HEK293 (cell line): ENCODE results near the gene R3HDM2.

ENCODE experiments used
- CTCF ChIA-PET: fragments of 350-600 bp; formaldehyde crosslinking; extraction: SDS; loops from one replicate; lab custom pipeline; 2021; ENCODE audit warnings: antibody characterized with exemption; lab: Yijun Ruan, JAX
- POLR2A ChIA-PET: fragments of 300-600 bp; formaldehyde crosslinking; extraction: SDS; loops from one replicate; lab custom pipeline; 2020; ENCODE audit warnings: antibody characterized with exemption, inconsistent platforms; lab: Yijun Ruan, JAX
- H3K27ac ChIP-seq: fragments of 200-500 bp; sonication (Bioruptor generic); 2 replicates; pipeline ENCODE4 v1.5.1; 2014; ENCODE audit warnings: low read depth, low read length, control low read depth, inconsistent platforms; ENCODE audit errors: extremely low read depth
- H3K36me3 ChIP-seq, 2 experiments: fragments of 200-500 bp in 1 of 2; sonication (Bioruptor generic) in 1 of 2; 1 replicate in 1 of 2; 2 replicates in 1 of 2; pipeline ENCODE4 v1.5.1; 2014 to 2017; ENCODE audit warnings: inconsistent platforms in 2 of 2, low read length in 2 of 2; ENCODE audit not compliant: control insufficient read depth in 2 of 2, insufficient read depth in 1 of 2
- H3K4me1 ChIP-seq: fragments of 200-500 bp; sonication (Bioruptor generic); 2 replicates; pipeline ENCODE4 v1.5.1; 2014; ENCODE audit warnings: mild to moderate bottlenecking, low read length, inconsistent platforms; ENCODE audit not compliant: control insufficient read depth, insufficient read depth
- H3K4me3 ChIP-seq: 2 replicates; pipeline ENCODE4 v1.5.1; 2011; ENCODE audit warnings: low read depth, mild to moderate bottlenecking, control low read depth, low read length, moderate library complexity
- H3K9me3 ChIP-seq: fragments of 200-500 bp; sonication (Bioruptor generic); 2 replicates; pipeline ENCODE4 v1.5.1; 2014; ENCODE audit warnings: low read depth, low read length, inconsistent platforms; ENCODE audit not compliant: control insufficient read depth, insufficient read depth
- BCL11B ChIP-seq: fragments of 450-650 bp; formaldehyde crosslinking; IDR thresholded peaks from 2 replicates; pipeline ENCODE4 v1.5.1; 2016; ENCODE audit warnings: low read depth, missing biosample characterization, missing genetic modification characterization
- OVOL3 ChIP-seq: fragments of 450-650 bp; formaldehyde crosslinking; IDR thresholded peaks from 2 replicates; pipeline ENCODE4 v1.5.1; 2016; ENCODE audit warnings: missing biosample characterization, missing genetic modification characterization
- SP2 ChIP-seq: fragments of 450-650 bp; formaldehyde crosslinking; IDR thresholded peaks from 2 replicates; pipeline ENCODE4 v1.5.1; 2016; ENCODE audit warnings: missing biosample characterization, missing genetic modification characterization
- ZFP41 ChIP-seq: fragments of 450-650 bp; formaldehyde crosslinking; IDR thresholded peaks from 2 replicates; pipeline ENCODE4 v1.5.1; 2016; ENCODE audit warnings: missing biosample characterization, missing genetic modification characterization, borderline replicate concordance
- ZNF16 ChIP-seq: fragments of 450-650 bp; formaldehyde crosslinking; IDR thresholded peaks from 2 replicates; pipeline ENCODE4 v1.5.1; 2016; ENCODE audit warnings: low read depth, missing biosample characterization, missing genetic modification characterization
- ZNF211 ChIP-seq: fragments of 450-650 bp; formaldehyde crosslinking; IDR thresholded peaks from 2 replicates; pipeline ENCODE4 v1.5.1; 2016; ENCODE audit warnings: low read depth, missing biosample characterization, missing genetic modification characterization
- ZNF214 ChIP-seq: fragments of 450-650 bp; formaldehyde crosslinking; IDR thresholded peaks from 2 replicates; pipeline ENCODE4 v1.5.1; 2017; ENCODE audit warnings: missing biosample characterization, mild to moderate bottlenecking, missing genetic modification characterization, borderline replicate concordance
- ZNF280C ChIP-seq: fragments of 450-650 bp; formaldehyde crosslinking; IDR thresholded peaks from 2 replicates; pipeline ENCODE4 v1.5.1; 2016; ENCODE audit warnings: missing biosample characterization, missing genetic modification characterization
- ZNF324 ChIP-seq: fragments of 450-650 bp; formaldehyde crosslinking; IDR thresholded peaks from 2 replicates; pipeline ENCODE4 v1.5.1; 2016; ENCODE audit warnings: missing biosample characterization, missing genetic modification characterization
- ZNF391 ChIP-seq: fragments of 450-650 bp; formaldehyde crosslinking; IDR thresholded peaks from 2 replicates; pipeline ENCODE4 v1.5.1; 2016; ENCODE audit warnings: low read depth, missing biosample characterization, missing genetic modification characterization, borderline replicate concordance
- ZNF426 ChIP-seq: fragments of 450-650 bp; formaldehyde crosslinking; IDR thresholded peaks from 2 replicates; pipeline ENCODE4 v1.5.1; 2017; ENCODE audit warnings: missing biosample characterization, missing genetic modification characterization, mild to moderate bottlenecking, inconsistent platforms, moderate library complexity
- ZNF433 ChIP-seq: fragments of 450-650 bp; formaldehyde crosslinking; IDR thresholded peaks from 2 replicates; pipeline ENCODE4 v1.5.1; 2016; ENCODE audit warnings: missing biosample characterization, missing genetic modification characterization, low read depth
- ZNF513 ChIP-seq: fragments of 450-650 bp; IDR thresholded peaks from 2 replicates; pipeline ENCODE4 v1.5.1; 2018; ENCODE audit warnings: missing biosample characterization, missing genetic modification characterization
- ZNF521 ChIP-seq: fragments of 450-650 bp; formaldehyde crosslinking; IDR thresholded peaks from 2 replicates; pipeline ENCODE4 v1.5.1; 2017; ENCODE audit warnings: missing biosample characterization, mild to moderate bottlenecking, missing genetic modification characterization
- ZNF544 ChIP-seq: fragments of 450-650 bp; formaldehyde crosslinking; IDR thresholded peaks from 2 replicates; pipeline ENCODE4 v1.5.0; 2017; ENCODE audit warnings: missing biosample characterization, missing genetic modification characterization
- ZNF624 ChIP-seq: fragments of 450-650 bp; formaldehyde crosslinking; IDR thresholded peaks from 2 replicates; pipeline ENCODE4 v1.5.1; 2017; ENCODE audit warnings: missing biosample characterization, missing genetic modification characterization
- ZNF658 ChIP-seq: fragments of 450-650 bp; formaldehyde crosslinking; IDR thresholded peaks from 2 replicates; pipeline ENCODE4; 2016; ENCODE audit warnings: missing biosample characterization, missing genetic modification characterization
- ZNF747 ChIP-seq: fragments of 450-650 bp; formaldehyde crosslinking; IDR thresholded peaks from 2 replicates; pipeline ENCODE4 v1.5.1; 2016; ENCODE audit warnings: missing biosample characterization, missing genetic modification characterization
- ZNF792 ChIP-seq: fragments of 450-650 bp; formaldehyde crosslinking; IDR thresholded peaks from 2 replicates; pipeline ENCODE4 v1.5.1; 2016; ENCODE audit warnings: missing biosample characterization, missing genetic modification characterization
- TF ChIP-seq, protein P1 (sequence below): fragments of 450-650 bp; formaldehyde crosslinking; IDR thresholded peaks from 2 replicates; pipeline ENCODE4 v1.5.1; 2017; ENCODE audit warnings: missing biosample characterization, missing genetic modification characterization

The R3HDM2 gene

DNA sequence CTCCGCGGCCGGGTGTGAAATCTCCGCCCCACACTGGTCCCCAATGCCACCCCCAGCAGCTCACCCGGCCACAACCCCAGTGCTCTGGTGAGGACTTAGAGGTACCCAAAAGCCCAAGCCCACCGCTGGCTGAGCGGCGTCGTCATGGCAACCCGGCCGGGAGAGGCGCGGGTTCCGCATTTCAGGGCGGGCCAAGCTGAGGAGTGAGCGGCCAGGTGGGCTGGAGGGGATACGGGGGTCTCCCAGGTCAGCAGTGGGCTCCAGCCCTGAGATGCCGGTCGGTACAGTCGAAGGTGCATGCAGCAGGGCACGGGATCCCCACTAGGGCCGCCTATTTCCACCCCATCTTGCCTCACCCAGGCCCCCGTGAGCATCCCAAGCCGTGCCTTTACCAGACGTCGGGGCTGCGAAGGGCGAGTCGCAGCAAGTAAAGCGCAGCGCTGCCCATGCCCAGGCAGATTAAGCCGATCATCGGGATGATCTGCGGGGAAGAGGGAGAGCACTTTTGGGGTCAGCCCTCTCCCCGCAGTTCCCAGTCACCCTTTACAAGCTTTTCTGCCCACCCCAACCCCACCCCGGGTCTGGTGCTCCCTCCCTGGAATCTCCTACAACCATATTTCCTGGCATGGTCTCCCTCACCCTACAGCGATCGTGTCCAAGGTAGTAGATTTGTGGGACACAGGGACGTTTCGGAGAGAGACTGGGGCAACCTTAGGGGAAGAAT is 194.5 kb downstream of the R3HDM2 start:
- CTCF ChIA-PET = interaction anchor here (0.6 to 23.3 kb wide), 4 partner anchors 9 to 219 kb away, joined by 3 to 628 read pairs (median 98); partner anchors contain the start of genes NXPH4 and SHMT2
- H3K4me3 ChIP-seq = no peak overlapping the region
- POLR2A ChIA-PET = interaction anchor here (1.0 to 3.0 kb wide), 3 partner anchors 9 to 23 kb away, joined by 3 to 17 read pairs (median 7); no protein-coding TSS in a partner anchor

GRCh38 chr12:57235728-57236131 is 195.1 kb downstream of the R3HDM2 start:
- Histone ChIP-seq H3K4me3 (no peak overlapping the region), H3K9me3 (no peaks in the 10 kb centered on the region), H3K27ac (peak overlapping the region; percentile 66; the same call in 1 of the 2 replicates), H3K4me1 (peaks cover 23% of the 10 kb centered on the region), H3K36me3 (peaks cover 0 to 53% of the 10 kb centered on the region in 2 experiments; a peak in 1 of 3 replicates)
- ChIA-PET CTCF (interaction anchor here (8.8 to 23.3 kb wide), 2 partner anchors 8 to 20 kb away, joined by 192 to 628 read pairs; partner anchors contain the start of genes NXPH4 and SHMT2), POLR2A (interaction anchor here (0.8 to 1.0 kb wide), 2 partner anchors 8 to 9 kb away, joined by 3 read pairs; no protein-coding TSS in a partner anchor)
- TF ChIP-seq ZNF658 (tag by site-specific recombination) (no peak), ZFP41 (tag by site-specific recombination) (no peak), OVOL3 (tag by site-specific recombination) (no peak), ZNF324 (tag by site-specific recombination) (no peak), ZNF211 (tag by site-specific recombination) (no peak), ZNF624 (tag by site-specific recombination) (no peak), ZNF513 (tag by site-specific recombination) (no peak), ZNF544 (no peak), ZNF16 (tag by site-specific recombination) (no peak), ZNF280C (tag by site-specific recombination) (no peak), ZNF391 (no peak), BCL11B (tag by site-specific recombination) (no peak), ZNF426 (tag by site-specific recombination) (no peak), ZNF433 (tag by site-specific recombination) (no peak), ZNF521 (tag by site-specific recombination) (no peak), ZNF214 (tag by site-specific recombination) (no peak), ZNF792 (tag by site-specific recombination) (no peak)
- TF ChIP-seq, protein P1, sequence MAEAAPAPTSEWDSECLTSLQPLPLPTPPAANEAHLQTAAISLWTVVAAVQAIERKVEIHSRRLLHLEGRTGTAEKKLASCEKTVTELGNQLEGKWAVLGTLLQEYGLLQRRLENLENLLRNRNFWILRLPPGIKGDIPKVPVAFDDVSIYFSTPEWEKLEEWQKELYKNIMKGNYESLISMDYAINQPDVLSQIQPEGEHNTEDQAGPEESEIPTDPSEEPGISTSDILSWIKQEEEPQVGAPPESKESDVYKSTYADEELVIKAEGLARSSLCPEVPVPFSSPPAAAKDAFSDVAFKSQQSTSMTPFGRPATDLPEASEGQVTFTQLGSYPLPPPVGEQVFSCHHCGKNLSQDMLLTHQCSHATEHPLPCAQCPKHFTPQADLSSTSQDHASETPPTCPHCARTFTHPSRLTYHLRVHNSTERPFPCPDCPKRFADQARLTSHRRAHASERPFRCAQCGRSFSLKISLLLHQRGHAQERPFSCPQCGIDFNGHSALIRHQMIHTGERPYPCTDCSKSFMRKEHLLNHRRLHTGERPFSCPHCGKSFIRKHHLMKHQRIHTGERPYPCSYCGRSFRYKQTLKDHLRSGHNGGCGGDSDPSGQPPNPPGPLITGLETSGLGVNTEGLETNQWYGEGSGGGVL (tag by site-specific recombination) = no peak

More for the DNA sequence above, 194.5 kb downstream of the R3HDM2 start:
- no peak overlapping the region for H3K27ac ChIP-seq
- TF ChIP-seq ZNF426 (tag by site-specific recombination) = no peak
- TF ChIP-seq ZNF747 (tag by site-specific recombination) = no peak
- TF ChIP-seq SP2 (tag by site-specific recombination) = 0 out of 2 replicates have a peak, but pooled peaks have one; percentile 27
- no peaks in the 10 kb centered on the region for H3K9me3 ChIP-seq
- peaks cover 21% of the 10 kb centered on the region for H3K4me1 ChIP-seq
- H3K36me3 ChIP-seq = peaks cover 0 to 47% of the 10 kb centered on the region in 2 experiments; a peak in 1 of 3 replicates
